OCI-LY3 (cell line): ENCODE results near the gene GFPT2.

Experiments
- H2AFZ ChIP-seq: fragments of 200-600, 300-600 bp; shearing (Covaris generic); 2 replicates; pipeline ENCODE4 v1.6.0; 2014; ENCODE audit warnings: antibody characterized with exemption, low read depth, low read length
- H3K27ac ChIP-seq: fragments of 200-600, 300-600 bp; sonication (generic); 2 replicates; pipeline ENCODE4 v1.5.1; 2014; ENCODE audit warnings: mild to moderate bottlenecking, low read length, moderate library complexity, mixed read lengths
- H3K27me3 ChIP-seq: fragments of 200-600, 300-600 bp; sonication (generic); 2 replicates; pipeline ENCODE4 v1.6.1; 2014; ENCODE audit warnings: low read depth, low read length, mixed read lengths
- H3K36me3 ChIP-seq: fragments of 200-600, 300-600 bp; sonication (generic); replicated peaks from 2 replicates; pipeline ENCODE3; 2014; ENCODE audit warnings: low read depth, low read length, mixed read lengths
- H3K4me1 ChIP-seq: fragments of 300-600, 200-600 bp; sonication (generic); 2 replicates; pipeline ENCODE4 v1.6.1; 2014; ENCODE audit warnings: low read length, mixed read lengths
- H3K4me2 ChIP-seq: fragments of 200-600, 300-600 bp; sonication (generic); 2 replicates; pipeline ENCODE4 v1.6.1; 2014; ENCODE audit warnings: low read length, mixed read lengths
- H3K4me3 ChIP-seq: fragments of 300-600, 200-600 bp; sonication (generic); 2 replicates; pipeline ENCODE4 v1.5.1; 2014; ENCODE audit warnings: antibody characterized with exemption, mild to moderate bottlenecking, low read length, moderate library complexity
- H3K79me2 ChIP-seq: fragments of 300-600, 200-600 bp; shearing (Covaris generic); 2 replicates; pipeline ENCODE4 v1.6.1; 2014; ENCODE audit warnings: mild to moderate bottlenecking, low read length, mixed read lengths
- H3K9ac ChIP-seq: fragments of 300-600, 200-600 bp; shearing (Covaris generic); 2 replicates; pipeline ENCODE4 v1.6.0; 2014; ENCODE audit warnings: mild to moderate bottlenecking, low read length, moderate library complexity
- H3K9me3 ChIP-seq: fragments of 200-600, 300-600 bp; shearing (Covaris generic); 2 replicates; pipeline ENCODE4 v1.6.1; 2014; ENCODE audit warnings: low read length, mixed read lengths; ENCODE audit not compliant: insufficient read depth
- H4K20me1 ChIP-seq: fragments of 200-600, 300-600 bp; sonication (generic); 2 replicates; pipeline ENCODE4 v1.6.1; 2016; ENCODE audit warnings: low read length, mixed read lengths; ENCODE audit not compliant: insufficient read depth
- EZH2phosphoT487 ChIP-seq: fragments of 200-600 bp; shearing (Covaris generic); IDR thresholded peaks from 2 replicates; pipeline ENCODE4 v1.6.1; 2018; ENCODE audit warnings: antibody characterized with exemption, mixed run types, low read depth
- TF ChIP-seq, protein P1 (sequence below): fragments of 200-600, 300-600 bp; sonication (generic); IDR thresholded peaks from 2 replicates; pipeline ENCODE4 v1.5.1; 2014; ENCODE audit warnings: antibody characterized with exemption, low read length, low read depth

Gene GFPT2

GRCh38 chr5:180376511-180376910 is 23.4 kb upstream of the GFPT2 start:
- Histone ChIP-seq H2AFZ (no peak overlapping the region), H3K27me3 (no peaks in the 10 kb centered on the region), H3K9me3 (no peaks in the 10 kb centered on the region), H3K79me2 (no peaks in the 10 kb centered on the region), H3K36me3 (no peaks in the 10 kb centered on the region), H3K4me3 (no peak overlapping the region), H4K20me1 (no peaks in the 10 kb centered on the region), H3K4me2 (no peak overlapping the region), H3K9ac (no peak overlapping the region), H3K27ac (no peak overlapping the region), H3K4me1 (no peaks in the 10 kb centered on the region)
- TF ChIP-seq EZH2phosphoT487, result no peak
- TF ChIP-seq, protein P1, sequence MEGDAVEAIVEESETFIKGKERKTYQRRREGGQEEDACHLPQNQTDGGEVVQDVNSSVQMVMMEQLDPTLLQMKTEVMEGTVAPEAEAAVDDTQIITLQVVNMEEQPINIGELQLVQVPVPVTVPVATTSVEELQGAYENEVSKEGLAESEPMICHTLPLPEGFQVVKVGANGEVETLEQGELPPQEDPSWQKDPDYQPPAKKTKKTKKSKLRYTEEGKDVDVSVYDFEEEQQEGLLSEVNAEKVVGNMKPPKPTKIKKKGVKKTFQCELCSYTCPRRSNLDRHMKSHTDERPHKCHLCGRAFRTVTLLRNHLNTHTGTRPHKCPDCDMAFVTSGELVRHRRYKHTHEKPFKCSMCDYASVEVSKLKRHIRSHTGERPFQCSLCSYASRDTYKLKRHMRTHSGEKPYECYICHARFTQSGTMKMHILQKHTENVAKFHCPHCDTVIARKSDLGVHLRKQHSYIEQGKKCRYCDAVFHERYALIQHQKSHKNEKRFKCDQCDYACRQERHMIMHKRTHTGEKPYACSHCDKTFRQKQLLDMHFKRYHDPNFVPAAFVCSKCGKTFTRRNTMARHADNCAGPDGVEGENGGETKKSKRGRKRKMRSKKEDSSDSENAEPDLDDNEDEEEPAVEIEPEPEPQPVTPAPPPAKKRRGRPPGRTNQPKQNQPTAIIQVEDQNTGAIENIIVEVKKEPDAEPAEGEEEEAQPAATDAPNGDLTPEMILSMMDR, result no peak

DNA sequence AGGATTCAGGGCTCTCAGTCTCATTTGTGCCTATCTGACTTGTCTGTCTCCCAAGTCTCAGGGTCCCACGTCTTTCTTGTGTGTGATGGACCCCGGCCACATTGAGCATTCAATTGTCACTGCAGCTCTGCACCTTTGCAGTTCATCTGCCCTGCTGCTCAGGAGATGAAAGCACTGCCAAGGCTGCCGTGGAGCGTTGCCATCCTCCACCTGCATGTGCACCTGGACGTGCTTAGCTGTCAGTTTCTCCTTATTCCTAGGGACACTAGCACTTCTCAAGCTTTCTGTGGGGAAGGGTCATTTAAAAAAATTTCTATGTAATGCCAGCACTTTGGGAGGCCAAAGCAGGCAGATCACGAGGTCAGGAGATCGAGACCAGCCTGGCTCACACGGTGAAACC is 22.8 kb upstream of the GFPT2 start:
- no peak overlapping the region for H3K4me2 ChIP-seq
- H3K9ac ChIP-seq, result no peak overlapping the region
- TF ChIP-seq, protein P1, result no peak
- no peak for TF ChIP-seq EZH2phosphoT487
- H3K4me3 ChIP-seq, result no peak overlapping the region
- H3K79me2 ChIP-seq, result no peaks in the 10 kb centered on the region
- no peaks in the 10 kb centered on the region for H3K36me3 ChIP-seq
- H3K9me3 ChIP-seq, result no peaks in the 10 kb centered on the region
- no peak overlapping the region for H2AFZ ChIP-seq
- no peaks in the 10 kb centered on the region for H3K27me3 ChIP-seq
- H3K4me1 ChIP-seq, result no peaks in the 10 kb centered on the region
- no peak overlapping the region for H3K27ac ChIP-seq
- H4K20me1 ChIP-seq, result no peaks in the 10 kb centered on the region

DNA sequence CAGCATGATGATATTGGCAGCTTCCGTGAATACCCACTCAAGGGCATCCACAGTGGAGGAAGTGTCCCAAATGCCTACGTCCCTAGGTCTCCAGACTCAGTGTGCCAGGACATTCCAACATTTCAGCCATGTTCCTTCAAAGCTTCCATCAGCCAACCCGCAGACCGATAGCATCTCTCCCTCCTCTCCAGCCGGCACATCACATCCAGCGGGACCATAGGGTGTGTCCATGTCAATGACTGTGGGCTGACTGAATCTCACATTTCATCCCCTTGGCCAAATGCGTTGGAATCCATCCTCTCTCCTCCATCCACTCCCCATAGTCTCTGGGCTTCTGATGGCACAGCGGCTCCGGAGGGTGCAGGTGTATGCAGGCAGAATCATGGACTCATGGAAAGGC is 22.2 kb upstream of the GFPT2 start:
- H3K9me3 ChIP-seq, result no peaks in the 10 kb centered on the region
- H3K4me2 ChIP-seq, result no peak overlapping the region
- H3K79me2 ChIP-seq, result no peaks in the 10 kb centered on the region
- no peak overlapping the region for H2AFZ ChIP-seq
- no peaks in the 10 kb centered on the region for H4K20me1 ChIP-seq
- H3K4me3 ChIP-seq, result no peak overlapping the region
- H3K4me1 ChIP-seq, result no peaks in the 10 kb centered on the region
- H3K36me3 ChIP-seq, result no peaks in the 10 kb centered on the region
- H3K27me3 ChIP-seq, result no peaks in the 10 kb centered on the region
- H3K27ac ChIP-seq, result no peak overlapping the region
- TF ChIP-seq, protein P1, result no peak
- no peak for TF ChIP-seq EZH2phosphoT487
- H3K9ac ChIP-seq, result no peak overlapping the region

DNA sequence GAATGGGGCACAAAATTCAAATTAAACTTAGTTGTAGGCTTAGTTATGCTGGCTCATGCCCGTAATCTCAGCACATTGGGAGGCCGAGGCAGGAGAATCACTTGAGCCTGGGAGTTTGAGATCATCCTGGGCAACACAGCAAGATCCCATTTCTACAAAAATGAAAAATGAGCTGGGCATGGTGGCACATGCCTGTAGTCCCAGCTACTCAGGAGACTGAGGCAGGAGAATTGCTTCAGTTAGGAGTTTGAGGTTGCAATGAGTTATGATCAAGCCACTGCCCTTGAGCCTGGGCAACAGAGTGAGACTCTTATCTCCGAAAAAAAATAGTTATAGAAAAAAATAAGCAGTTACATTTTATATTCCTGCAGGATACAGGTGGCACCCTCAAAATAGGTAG is 20.7 kb upstream of the GFPT2 start:
- H3K79me2 ChIP-seq, result no peaks in the 10 kb centered on the region
- no peaks in the 10 kb centered on the region for H3K36me3 ChIP-seq
- no peak overlapping the region for H3K4me3 ChIP-seq
- no peak overlapping the region for H3K27ac ChIP-seq
- H3K4me1 ChIP-seq, result no peaks in the 10 kb centered on the region
- H2AFZ ChIP-seq, result no peak overlapping the region
- TF ChIP-seq EZH2phosphoT487, result no peak
- TF ChIP-seq, protein P1, result no peak
- no peaks in the 10 kb centered on the region for H3K9me3 ChIP-seq
- H3K27me3 ChIP-seq, result no peaks in the 10 kb centered on the region
- no peak overlapping the region for H3K9ac ChIP-seq
- no peaks in the 10 kb centered on the region for H4K20me1 ChIP-seq
- H3K4me2 ChIP-seq, result no peak overlapping the region
